ENCODE measurements around the gene TCEA3.

GRCh38 chr1:23344987-23345472 lies 79.5 kb downstream of the TCEA3 start:
- TF ChIP-seq CTCF (IDR thresholded peaks at IDR 0.05 in 4 of 5, conservative IDR thresholded peaks at IDR 0.05 in 1 of 5): no peak
- TF ChIP-seq POLR2A (IDR thresholded peaks at IDR 0.05): no peak

Measured in gastrocnemius medialis (tissue), 4 donors.